HG03045 (cell line): ENCODE measurements around the gene RARG.
A peak's percentile ranks its signal among the peaks of the same experiment; 100 is the strongest.

ENCODE experiments used
- ATAC-seq: cut with Tn5 transposase; IDR thresholded peaks from one replicate; pipeline ENCODE4 v1.9.1; 2021; ENCODE audit warnings: mild to moderate bottlenecking, moderate library complexity; ENCODE audit not compliant: unreplicated experiment

Gene RARG

GRCh38 chr12:53224061-53224896 lies 7.7 kb downstream of the RARG start:
- no peak for ATAC-seq

- no peak for ATAC-seq
Observed at GRCh38 chr12:53223389-53224060, 8.5 kb downstream of the RARG start.

- no peak for ATAC-seq
Observed at GRCh38 chr12:53222806-53223261, 9.2 kb downstream of the RARG start.

- no peak for ATAC-seq
Observed at GRCh38 chr12:53222170-53222721, 9.8 kb downstream of the RARG start.

GRCh38 chr12:53221203-53222080 lies 10.6 kb downstream of the RARG start:
- ATAC-seq = no peak

GRCh38 chr12:53220694-53221202 lies 11.3 kb downstream of the RARG start:
- peak; percentile 50 for ATAC-seq

GRCh38 chr12:53219956-53220693 lies 11.9 kb downstream of the RARG start:
- peak; percentile 31 for ATAC-seq

- ATAC-seq = peak; percentile 22
Observed at GRCh38 chr12:53219292-53219955, 12.6 kb downstream of the RARG start.

- no peak for ATAC-seq
Observed at GRCh38 chr12:53218551-53219291, 13.3 kb downstream of the RARG start.

GRCh38 chr12:53217931-53218307 lies 14.1 kb downstream of the RARG start:
- ATAC-seq = no peak

- no peak for ATAC-seq
Observed at GRCh38 chr12:53217051-53217930, 14.7 kb downstream of the RARG start.

GRCh38 chr12:53215497-53215896 lies 16.5 kb downstream of the RARG start:
- ATAC-seq = no peak

GRCh38 chr12:53214687-53215455 lies 17.1 kb downstream of the RARG start:
- ATAC-seq = no peak

- no peak for ATAC-seq
Observed at GRCh38 chr12:53214221-53214620, 17.8 kb downstream of the RARG start.

- ATAC-seq = no peak
Observed at GRCh38 chr12:53213348-53213747, 18.7 kb downstream of the RARG start.

GRCh38 chr12:53212931-53213330 lies 19.1 kb downstream of the RARG start:
- no peak for ATAC-seq
